ENCODE measurements around the gene NEGR1.

The NEGR1 gene

DNA sequence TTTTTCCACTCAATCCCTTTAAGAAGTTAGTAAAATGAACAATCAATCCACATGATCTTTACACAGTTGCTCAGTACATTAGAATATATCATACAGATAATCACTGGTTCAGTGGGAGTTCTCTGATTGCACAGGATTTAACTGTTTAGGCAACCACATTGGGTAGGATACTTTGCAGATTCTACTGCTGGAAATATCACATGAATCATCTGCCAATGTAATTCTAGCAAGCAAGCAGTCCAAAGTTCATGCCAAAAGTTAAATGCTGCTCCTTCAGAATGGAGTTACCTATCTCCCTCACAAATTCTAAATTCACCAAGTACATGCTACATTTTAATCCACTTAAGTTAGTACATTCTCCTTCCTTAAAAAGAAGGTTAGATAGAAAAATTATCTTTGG lies 52.4 kb downstream of the NEGR1 start:
- no peak for DNase-seq

DNA sequence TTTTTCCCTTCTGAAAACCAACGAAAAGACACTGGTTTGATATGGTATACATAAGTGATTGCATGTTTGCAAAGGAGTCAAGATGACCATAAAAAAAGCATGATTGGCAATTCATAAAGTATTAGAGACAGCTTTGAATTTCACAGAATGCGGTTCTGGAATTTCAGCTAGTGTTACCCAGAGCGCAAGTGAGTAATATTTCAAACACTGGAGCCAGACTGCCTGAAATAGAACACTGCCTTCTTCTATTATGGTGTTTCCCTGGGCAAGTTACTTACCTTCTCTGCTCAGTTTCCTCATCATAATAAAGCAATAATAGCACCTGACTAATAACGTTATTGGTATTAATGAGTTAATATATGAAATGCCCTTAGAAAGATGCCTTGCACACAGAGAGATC lies 54.7 kb downstream of the NEGR1 start:
- DNase-seq: no peak

DNA sequence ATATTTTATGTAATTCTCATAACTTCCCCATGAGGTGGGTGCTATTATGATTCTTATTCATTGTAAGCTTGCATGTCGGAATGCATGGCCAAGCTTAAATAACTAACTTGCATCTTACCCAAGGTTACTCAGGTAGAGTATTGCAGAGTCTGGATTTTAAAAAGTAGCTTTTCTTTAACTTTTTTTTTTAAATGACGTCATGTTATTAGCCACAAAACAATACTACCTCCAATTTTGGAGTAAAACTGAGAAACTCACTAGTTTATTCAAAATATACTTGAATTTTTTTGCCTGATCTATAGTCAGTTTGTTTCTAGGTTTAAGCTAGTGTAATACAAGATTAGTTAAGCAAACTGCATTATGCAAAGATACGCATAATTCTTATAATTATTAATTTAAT lies 57.8 kb downstream of the NEGR1 start:
- DNase-seq: no peak

DNA sequence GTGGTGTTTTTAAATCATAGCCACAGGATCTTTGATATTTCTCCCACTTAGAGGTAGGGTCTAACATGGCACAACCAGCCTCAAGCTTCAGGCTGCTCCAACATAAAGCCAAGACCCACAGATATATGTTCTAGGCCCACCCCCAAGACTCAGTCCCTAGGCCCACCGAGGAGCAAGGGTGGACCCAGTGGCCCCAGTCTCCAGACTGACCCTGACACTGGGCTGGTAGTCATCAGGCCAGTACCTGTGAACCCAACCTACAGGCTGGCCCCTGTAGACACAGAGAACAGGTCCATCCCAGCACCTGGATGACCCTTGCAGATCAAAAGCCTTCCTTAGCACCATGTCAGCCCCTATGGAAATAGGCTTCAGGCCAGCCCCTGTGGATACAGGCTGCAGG lies 60.5 kb downstream of the NEGR1 start:
- DNase-seq: no peak

DNA sequence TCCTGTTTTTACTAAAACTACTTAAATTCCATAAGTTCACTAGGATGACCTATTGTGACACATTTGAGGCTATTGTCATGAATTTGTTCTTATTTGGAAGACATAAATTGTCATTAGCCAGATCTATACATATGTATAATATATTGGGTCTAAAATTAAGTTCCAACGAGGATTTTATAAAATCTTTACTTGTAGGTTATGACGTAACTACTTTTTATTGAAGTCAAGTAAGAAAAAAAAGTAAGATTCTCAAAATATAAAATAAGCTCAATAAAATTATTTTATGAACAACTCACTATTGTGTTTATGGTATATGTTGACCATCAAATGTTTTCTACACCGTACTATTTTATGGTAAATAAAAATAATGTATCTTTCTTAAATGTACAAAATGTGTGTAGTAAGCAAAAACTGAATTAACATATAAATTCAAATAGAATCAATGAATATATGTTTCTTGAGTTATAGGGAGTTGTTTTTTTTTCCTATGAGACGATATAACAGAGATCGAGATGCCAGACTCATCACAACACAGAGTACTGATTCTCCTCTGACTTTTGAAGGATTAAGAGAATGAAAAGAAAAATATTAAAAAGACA lies 64.1 kb downstream of the NEGR1 start:
- DNase-seq: no peak

DNA sequence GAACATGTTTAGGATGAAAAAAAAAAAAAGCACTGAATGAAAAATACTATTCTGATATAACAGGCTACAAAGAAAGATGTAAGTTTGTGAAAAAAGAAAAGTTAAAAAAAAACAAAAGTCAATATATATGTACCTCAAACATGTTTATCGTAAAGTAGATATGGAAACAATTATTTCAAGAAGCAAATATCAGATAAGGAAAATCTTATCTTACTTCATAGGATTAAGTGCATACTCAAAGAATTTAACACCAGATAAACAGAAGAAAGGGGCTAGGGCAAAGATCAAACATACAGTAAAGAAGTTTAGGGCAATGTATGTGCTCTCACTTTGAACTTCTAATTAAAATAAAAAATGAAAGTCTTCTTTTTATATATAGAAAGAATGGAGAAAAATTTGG lies 75.3 kb downstream of the NEGR1 start:
- no peak for DNase-seq

DNA sequence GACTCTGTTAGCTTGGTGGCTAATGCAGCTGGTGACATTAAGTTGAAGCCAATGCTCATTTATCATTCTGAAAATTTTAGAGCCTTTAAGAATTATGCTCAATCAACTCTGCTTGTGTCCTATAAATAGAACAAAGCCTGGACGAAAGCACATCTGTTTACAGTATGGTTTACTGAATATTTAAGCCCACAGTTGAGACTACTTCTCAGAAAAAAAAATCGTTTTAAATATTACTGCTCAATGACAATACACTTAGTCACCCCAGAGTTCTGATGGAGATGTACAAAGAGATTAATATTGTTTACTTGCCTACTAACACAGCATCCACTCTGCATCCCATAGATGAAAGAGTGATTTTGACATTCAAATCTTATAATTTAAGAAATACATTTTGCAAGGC lies 79.6 kb downstream of the NEGR1 start:
- no peak for DNase-seq

DNA sequence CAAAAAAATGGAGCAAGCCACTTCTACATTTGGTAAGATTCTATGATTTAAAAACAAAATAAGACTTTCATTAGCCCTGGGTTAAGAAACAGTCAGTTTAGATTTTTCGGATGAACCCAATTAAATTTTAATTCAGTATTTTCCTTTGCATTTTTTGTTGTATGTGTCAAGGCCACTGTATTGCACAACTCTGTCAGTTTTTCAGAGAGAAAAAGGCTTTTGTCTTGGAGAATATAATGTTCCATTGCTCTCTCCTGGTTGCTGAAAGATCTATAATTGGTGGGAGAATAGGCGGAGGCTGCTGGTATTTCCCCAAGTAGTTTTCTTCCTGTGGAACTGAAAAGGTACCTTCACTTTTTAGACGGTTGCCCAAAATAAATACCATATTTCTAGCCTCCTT lies 84.6 kb downstream of the NEGR1 start:
- DNase-seq: no peak

DNA sequence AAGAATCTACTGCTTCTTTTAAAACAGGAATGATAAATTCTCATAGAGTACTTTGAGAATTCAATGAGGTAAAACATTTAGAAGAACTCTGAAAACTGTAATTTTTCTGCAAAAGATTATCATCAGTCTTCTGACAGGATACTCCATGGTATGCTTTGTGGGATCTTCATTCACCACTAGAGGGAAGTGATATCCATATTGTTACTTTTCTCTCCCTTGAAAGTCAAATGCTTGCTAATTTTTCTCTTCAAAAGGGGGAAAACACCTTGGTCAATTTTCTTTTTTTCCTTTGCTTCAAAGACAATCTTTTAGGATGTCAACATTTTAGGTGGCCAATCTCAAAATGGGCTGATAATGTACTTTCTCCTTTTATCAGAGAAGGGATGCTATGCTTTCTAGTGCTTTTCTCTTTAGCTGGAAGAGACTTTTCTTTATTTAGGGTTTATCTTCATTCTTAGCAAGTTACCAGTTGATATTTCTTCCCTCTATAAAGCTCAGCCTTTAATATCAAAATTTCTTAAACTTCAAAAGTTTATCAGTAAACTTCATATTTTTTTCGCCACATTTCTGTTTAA lies 95.5 kb downstream of the NEGR1 start:
- DNase-seq: no peak

DNA sequence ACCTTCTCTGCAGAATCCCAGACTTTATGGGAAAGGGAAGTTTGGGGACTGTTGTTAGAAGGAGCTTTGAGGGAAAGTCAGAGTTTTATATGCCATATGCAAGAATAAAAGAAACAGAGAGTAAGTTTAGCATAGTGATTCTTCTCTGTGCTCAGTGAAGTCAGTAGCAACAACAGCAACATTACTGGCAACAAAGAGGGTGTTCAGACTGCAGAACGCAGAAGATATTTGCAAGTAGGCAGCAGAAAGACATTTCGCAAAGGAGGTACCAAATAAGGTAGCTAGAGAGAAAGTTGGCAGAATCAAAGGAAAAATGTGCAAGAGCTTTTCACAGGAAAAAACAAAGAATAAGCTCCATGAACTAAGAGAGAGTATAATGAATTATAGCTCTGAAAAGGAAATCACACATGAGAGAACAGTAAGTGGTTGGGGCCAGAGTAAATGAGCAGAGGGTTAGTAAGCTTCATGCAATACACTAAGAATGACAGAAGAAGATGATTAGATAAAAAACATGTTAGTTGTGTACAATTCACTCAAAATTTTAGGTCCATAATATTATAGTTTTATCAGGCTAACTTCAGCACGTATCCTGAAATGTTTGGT lies 98.1 kb downstream of the NEGR1 start:
- no peak for DNase-seq

DNA sequence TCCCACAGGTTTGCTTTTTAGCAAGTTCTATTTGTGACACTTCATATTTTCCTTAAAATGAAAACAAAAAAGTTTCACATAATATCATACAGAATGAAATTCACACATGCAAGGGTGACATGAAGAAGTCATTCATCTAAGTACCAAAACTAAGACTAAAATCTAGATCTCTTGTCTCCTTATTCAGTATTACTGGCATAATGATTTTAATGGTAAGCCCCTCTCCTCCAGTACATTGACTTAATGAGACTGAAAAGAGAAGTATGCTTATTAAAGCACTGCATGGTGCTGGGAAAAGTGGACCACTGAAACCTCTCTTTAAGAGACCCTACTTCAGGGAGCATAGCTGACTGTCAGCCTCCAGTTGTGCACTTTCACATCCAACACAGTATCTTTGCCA lies 99.5 kb downstream of the NEGR1 start:
- no peak for DNase-seq

DNA sequence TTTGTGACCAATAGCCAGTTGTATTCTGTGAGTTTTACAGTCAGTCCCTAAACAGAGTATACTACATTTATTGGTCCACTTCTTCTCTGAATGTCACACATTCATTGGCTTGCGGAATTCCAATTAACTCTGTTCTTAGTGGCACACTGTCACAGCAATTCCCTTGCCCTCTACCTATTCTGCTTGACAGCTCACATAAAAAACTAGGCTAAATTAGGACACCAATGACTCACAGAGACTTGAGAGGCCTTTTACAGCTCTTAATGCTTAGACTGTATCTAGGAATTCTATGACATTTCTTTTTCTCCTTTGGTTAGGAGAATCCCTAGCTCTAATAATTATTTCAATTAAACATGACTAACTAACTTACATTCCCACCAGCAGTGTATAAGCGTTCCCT lies 104.1 kb downstream of the NEGR1 start:
- no peak for DNase-seq

DNA sequence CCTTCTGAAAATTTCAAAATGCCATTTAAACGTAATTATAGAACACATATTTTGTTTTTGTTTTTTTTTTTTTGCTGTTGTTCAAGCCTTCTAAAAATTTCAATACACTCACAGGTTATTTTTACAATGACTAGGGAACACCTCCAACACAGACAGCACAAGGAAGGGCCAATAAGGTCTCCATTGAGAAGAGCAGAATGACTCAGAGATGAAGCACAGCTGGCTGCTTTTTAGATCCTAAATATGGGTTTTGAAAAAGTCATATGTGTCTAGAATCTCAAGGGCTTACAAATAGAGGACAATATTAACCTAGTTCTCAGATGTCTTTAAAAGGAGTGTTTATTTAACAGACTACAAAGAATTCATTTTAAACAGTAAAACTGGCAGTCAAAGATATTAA lies 104.6 kb downstream of the NEGR1 start:
- no peak for DNase-seq

DNA sequence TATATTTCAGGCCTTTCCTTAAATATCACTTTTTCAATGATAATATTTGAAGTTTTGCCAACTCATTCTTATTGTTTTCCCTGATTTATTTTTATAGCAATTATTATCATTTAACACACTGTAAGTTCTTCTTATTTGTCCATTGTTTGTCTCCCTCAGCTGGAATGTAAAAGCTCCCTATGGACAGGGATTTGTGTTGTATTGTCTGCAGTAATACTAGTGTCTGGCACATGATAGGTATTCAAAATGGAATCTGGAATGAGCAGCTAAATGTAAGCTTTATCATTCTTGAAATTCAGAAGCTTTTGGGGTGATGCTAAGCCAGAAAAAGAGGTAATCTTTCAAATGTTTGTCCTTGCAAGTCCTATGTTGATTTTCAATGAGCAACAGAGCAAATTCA lies 112.1 kb downstream of the NEGR1 start:
- no peak for DNase-seq

DNA sequence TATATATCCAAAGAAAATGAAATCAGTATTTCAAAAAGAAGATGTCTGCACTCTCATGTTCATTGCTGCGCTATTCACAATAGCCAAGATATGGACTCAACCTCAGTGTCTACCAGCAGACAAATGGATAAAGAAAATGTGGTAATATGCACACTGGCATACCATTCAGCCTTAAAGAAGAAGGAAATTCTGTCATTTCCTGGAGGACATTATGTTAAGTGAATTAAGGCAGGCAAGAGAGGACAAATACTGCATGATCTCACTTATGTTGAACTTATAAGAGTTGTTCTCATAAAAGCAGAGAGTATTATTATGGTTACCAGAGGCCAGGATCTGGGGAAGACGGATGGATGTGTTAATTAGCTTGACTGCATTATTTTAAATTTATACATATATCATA lies 115.9 kb downstream of the NEGR1 start:
- no peak for DNase-seq

DNA sequence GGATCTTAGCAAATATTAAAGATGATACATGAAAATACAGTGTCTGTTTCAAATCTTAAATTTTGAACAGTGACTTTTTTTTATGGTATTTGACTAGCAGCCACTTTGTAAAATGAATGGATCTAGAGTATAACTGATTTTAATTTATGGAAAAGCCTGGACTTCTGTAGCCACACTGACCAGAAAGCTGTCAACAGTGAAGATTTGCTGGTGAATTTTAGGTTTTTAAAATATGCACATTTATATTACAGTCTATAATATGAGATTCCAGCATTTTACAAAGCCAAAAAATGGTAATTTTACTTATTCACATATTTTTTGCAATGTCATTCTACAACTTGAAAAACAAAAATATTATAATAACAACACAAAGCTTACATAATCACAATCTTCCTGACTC lies 131.8 kb downstream of the NEGR1 start:
- DNase-seq: no peak

DNA sequence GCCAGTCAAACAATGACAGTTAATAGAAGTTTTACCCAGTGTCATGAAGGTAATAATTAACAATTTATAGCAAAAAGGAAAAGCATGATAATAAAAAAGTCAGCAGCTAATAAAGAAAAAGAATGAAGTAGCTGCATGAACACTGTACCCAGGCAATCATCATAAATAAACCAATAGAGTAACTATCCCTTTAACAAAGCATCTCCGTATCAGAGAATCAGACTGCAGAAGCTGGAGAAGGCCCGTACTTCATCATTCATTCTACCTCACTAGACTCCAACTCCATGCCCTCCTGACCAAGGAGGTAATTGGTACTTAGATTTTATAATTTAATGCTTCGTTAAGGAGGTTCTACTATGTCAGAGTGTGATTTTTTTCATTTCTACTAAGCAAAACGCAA lies 140.5 kb downstream of the NEGR1 start:
- no peak for DNase-seq

DNA sequence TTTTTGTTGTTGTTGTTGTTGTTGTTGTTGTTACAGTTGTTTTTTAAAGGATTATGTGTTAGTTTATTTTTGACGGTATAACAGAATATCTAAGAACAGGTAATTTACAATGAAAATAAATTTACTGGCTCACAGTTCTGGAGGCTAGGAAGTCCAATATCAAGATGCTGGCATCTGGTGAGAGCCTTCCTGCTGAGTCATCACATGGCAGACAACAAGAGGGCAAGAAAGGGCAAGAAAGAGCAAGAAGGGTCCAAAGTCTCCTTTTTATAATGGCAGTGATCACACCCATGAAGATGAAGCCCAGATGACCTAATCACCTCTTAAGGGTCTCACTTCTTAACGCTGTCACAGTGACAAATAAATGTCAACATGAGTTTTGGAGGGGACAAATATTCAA lies 142.1 kb downstream of the NEGR1 start:
- no peak for DNase-seq

DNA sequence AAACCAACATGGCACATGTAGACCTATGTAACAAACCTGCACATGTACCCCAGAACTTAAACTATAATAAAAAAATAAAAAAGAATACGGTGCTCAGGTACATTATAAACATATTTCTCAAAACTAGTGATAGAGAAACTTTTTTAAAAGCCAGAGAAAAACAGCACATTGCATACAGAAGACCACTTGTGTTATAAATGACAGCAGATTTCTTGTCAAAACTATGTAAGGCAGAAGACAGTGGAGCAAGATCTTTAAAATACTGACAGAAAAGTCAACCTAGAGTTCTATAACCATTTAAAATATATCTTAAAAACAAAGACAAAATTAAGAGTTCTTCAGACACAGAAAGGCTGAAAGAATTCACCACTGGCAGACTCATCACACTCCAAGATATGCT lies 144.7 kb downstream of the NEGR1 start:
- no peak for DNase-seq

DNA sequence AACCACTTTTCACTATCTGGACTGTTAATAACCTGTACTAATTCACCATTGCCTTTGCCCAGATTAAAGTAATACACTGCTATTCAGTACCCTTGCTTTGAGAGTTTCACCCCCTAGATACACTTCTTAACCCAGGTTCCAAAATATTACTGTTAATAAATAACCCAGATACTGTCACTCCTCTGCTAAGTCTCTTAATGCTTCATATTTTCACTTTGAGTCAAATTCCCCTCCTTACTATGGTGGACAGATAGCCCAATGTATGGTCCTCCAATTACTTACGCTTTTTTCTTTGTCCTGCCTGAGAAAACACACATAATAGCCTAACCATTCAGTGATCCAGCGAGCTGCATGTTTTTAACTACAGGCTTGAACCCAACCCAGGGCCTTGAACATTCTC lies 152.5 kb downstream of the NEGR1 start:
- DNase-seq: no peak

DNA sequence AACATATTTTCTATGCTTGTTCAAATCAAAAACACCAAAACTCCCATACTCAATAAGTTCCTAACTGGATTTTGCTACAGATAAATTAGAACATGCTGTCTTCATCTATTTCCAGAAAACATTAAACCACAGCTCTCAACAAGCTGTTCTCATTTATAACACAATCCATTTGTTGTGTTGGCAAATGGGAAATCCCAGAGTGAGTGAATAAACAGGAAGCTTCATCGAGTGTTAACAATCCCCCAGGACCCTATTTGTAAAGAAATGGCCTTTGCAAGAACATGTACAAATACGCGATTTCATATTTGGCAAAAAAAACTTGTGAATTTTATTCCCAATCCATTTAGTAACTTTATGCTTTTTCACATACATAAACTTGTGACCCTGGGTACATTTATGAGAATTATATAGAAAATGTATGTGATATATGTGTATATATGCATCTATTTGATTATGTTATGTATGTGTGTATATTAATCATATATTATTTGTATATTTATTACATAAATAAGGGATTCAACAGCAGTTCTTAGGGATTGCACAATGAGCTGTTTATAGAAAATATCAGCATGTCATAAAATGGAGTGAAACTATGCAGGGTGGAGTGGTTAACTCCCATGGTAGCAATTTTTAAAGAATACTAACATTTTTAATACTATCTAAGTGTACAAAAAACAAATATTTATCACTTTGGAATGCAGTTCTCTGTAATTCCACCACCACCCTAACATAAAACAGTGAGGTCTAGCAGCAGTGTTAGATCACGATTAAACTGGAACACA lies 160.0 kb downstream of the NEGR1 start:
- no peak for DNase-seq

DNA sequence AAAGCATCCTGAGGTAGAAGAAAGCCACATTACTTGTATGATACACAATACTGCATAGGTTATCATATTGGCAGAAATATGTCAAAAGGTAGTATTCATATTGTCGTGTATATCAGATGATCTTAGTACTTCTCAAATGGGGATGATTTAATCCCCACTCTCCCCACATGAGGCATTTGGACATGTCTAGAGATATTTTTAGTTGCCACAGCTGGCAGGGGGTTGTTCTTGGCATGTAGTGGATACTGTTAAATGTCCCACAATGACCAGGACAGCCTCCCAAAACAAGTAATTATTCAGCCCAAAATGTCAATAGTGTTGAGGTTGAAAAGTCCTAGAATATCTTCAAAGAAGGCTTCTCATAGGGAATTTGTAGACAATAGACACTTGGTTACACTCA lies 162.8 kb downstream of the NEGR1 start:
- no peak for DNase-seq

DNA sequence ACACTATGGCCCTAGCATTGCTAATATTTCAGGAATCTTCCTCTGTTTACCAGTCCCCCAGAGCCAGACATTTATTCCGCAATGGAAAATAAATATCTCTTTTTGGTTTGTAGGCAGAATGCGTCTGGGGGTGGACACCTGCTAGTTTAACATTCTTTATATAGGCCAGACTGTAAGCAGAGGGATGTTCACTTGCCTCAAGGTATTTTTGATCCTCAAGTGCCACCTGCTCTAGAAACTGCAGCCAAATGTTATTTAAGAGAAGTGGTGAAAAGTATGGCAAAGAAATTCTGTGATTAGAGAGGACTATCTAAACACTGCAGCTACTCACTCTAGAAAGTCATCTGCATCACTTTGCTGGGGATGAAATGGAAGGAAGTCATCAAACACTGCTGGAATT lies 164.7 kb downstream of the NEGR1 start:
- no peak for DNase-seq

DNA sequence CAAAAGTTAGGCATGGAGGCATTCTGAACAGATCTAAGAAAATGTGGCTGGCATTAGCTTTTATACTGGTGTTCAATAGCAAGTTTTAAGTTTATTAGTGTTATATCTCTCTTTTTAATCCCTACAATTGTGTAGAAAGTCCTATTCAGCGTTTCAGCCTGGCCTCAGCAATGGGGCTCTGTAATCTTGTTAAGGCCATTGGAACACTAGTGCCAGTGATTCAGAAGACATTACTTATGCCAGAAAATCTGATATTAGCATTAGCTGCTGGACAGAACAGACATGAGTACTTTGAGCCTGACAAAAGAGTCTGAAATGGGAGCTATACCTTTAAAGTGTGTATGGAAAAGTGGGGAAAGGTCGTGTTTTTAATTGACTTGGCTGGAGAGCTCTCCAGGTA lies 167.0 kb downstream of the NEGR1 start:
- no peak for DNase-seq
